HG03066 (cell line): ENCODE data around the gene PSMD13.

Experiments
- ATAC-seq: cut with Tn5 transposase; IDR thresholded peaks from one replicate; pipeline ENCODE4 v1.9.1; 2021; ENCODE audit warnings: low read depth; ENCODE audit not compliant: unreplicated experiment

Gene PSMD13

DNA sequence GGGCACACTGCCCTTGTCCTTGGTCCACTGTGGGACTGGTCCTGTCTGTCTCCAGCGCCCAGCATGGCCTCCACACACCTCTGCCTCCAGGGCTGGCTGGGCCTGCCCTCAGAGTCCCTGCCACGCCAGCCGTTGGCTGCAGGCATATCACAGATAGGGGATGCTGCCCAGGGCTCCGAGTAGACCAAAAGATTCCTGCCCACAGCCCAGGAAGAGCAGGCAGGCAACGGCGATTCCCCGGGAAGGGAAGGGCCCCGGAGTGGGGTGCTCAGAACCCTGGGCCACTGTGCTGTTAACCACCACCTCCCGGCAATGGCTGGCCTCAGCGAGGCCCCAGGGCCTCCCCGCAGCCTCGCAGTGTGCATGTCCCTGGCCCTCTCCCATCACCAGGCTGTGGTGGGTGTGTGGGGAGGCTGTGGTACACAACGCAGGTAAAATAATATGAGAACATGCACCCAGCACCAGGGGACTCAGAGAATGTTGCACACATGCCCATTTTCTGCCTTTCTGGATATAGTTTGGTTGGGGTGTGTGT lies 60.3 kb downstream of the PSMD13 start:
- ATAC-seq = no peak

DNA sequence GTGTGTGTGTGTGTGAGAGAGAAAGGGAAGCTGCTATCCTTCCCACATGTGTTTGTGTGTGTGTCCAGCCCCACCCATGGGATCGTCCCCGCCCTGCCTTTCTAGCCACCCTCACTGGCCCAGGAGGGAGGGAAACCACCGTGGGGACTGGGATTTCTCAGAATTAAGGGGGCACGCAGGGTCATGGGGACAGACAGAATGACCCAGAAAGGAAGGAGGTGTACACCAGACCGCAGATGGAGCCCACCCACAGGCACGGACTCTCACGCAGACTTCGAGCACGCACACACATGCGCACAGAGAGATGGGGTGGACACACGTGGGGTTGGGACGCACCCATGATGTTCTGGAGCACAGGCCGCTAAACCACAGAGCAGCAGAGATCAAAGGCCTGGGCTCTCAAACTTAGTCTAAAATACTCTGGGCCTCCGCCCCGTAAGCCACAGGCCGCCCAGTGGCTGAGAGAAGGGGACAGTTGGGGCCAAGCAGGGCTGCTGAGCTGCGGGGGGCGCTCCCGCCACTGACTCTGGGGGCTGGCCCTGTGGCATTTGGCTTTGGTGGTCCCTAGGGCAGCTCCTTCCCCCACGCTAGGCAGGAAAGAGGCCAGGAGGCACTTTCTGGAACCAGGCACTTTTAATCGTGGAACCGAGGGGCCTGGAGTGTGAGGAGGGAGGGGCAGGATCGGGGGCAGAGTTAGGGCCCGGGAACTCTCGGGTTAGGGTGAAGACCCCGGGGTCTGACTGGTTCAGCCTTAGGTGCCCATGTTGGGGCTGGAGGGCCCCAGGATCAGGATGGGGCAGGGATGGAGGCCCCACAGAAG lies 61.0 kb downstream of the PSMD13 start:
- ATAC-seq = no peak

DNA sequence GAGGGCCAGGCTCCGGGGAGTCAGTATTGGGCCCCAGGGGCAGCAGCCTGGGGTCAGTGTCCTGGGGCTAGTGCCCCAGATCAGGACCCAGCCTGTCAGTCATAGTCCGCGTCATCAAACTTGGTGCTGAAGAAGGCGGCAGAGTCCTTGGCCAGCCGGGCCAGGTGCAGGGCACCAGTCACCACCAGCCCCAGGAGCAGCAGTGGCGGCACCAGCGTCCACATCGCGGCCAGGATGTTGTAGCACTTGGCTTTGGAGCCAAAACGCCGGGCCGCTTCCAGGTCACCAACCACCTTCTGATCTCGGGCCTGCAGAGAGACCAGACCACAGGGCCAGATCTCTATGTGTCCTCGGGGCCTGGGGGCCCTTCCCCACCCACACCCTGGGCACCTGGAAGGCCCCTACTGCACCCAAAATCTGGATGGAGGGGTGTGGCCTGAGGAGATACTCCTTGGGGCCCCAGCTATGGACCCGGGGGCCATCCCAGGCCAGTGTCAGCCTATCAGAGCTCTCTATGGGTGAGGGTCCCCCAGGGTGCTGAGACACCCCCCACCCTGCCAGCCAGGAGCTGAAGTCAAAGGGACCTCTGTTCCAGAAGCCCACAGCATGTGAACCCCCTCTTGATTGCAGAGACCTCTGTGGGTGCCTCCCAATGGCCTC lies 61.8 kb downstream of the PSMD13 start:
- no peak for ATAC-seq

DNA sequence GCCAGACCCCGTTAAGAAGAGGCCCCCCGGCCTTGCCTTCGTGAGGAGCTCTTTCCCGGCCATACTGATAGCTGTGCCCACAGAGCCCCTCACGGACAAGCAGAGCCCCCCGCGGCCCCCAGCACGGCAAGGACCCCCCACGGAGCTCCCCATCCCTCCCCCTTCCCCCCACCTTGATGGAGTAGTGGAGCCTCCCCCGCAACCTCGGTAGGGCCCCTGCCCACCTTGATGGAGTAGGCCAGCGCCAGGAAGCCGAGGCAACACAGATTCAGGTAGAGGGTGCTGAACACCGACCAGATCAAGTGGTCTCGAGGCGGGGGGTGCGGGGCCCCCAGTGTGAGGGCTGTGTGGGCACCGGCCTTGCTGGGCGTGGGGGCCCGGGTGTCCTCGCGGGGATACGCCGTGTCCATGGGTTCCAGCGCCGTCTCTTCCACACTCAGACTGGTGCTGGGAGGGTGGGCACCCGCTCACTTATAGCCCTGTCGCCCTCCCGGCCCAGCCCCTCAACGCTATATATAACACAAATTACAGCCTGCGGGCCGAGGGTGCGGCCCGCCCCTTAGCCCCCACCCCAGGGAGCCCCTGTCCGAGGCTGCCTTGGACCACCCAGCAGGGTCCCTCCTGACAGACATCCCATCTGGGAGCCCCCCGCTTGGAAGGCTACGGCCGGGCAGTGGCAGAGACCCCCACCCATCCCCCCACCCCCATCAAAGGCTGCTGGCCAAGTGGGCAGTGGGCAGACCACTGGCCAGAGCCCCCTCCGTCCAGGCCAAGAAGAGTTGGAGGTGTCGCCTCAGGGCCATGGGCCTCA lies 62.5 kb downstream of the PSMD13 start, which contains the start of gene IFITM5:
Gene IFITM5 (minus strand): TSS at position 446 of the 811 bp plus-strand sequence. CDS start 36 bp downstream, at position 410.
- no peak for ATAC-seq

DNA sequence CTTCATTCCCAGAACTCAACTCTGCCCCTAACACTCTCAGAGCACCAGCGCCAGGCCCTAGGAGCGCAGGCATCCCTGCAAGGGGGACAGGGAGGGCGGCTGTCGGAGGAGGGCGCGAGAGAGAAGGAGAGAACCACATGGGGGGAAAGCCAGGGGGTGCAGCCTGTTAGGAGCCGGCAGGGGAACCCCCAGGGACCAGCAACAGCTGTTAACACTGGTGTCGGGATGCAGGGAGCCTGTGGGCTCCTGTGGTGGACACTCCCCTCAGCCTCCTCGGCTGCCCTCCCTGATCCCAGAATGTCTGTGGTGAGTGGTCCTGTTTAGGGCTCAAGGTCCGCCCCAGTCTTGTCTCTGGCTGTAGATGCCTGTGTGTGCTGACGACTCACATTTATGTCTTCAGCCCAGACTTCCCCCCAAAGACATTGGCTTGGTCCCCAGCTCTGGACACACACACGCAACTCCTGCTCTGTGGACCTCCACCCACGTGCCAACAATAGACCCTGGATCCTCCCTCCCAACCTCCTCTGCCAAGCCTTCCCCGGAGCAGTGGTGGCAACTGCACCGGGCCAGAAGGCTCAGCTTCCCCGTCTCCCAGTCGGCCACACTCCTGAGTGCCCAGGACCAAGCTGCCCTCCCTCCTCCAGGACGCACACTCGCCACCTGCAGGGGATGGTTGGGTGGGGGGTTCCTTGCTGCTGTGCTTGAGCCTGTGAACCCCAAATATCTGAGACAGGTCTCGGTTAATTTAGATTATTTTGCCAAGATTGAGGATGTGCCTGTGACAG lies 63.4 kb downstream of the PSMD13 start:
- no peak for ATAC-seq
